HCT116 (cell line): Measurements from ENCODE around the gene ANO2. TPM values are rescaled to one million over a fixed set of nuclear protein-coding genes. Genes with fewer than 3 reads are reported as not detected.

Experiments used
- ATAC-seq: fragments of 200-7000 bp; cut with Tn5 transposase; 2 replicates; pipeline ENCODE4 v1.9.1; 2020; ENCODE audit warnings: mild to moderate bottlenecking, moderate library complexity
- BruUV-seq: library from RNA; stranded (reverse); fragments of 400-500 nt; replicated peaks from 2 replicates; lab custom pipeline; 2021; lab: Mats Ljungman, UMichigan
- CTCF ChIA-PET: fragments of 300-600 bp; sonication (Branson Sonifier 250); formaldehyde crosslinking; loops from one replicate; lab custom pipeline; 2021; ENCODE audit warnings: antibody characterized with exemption; lab: Charles Lee
- POLR2A ChIA-PET: fragments of 300-600, 350-600 bp; sonication (Branson Sonifier 250); formaldehyde crosslinking; loops from one replicate; lab custom pipeline; 2021; ENCODE audit warnings: antibody characterized with exemption; lab: Charles Lee
- RAD21 ChIA-PET, 2 experiments: fragments of 300-600 bp; sonication (Branson Sonifier 250); formaldehyde crosslinking; loops; one replicate each; lab custom pipeline; 2023; ENCODE audit warnings: low total read pairs in 2 of 2; ENCODE audit not compliant: uncharacterized antibody in 2 of 2, unreplicated experiment in 2 of 2, low non-redundant PET in 1 of 2; lab: Charles Lee
- DNase-seq: peaks from one replicate; pipeline ENCODE4 v3.0.0-alpha.2; 2010; ENCODE audit warnings: low read depth, low spot score
- H2AFZ ChIP-seq: fragments of 200-600 bp; shearing (Covaris generic), sonication (generic); 2 replicates; pipeline ENCODE4 v1.6.1; 2017; ENCODE audit warnings: low read depth, mixed run types, mixed read lengths, antibody characterized with exemption, low read length; ENCODE audit not compliant: poor library complexity, severe bottlenecking
- H3K27ac ChIP-seq: 2 replicates; pipeline ENCODE4 v1.5.1; 2012; ENCODE audit warnings: low read depth, low read length
- H3K27me3 ChIP-seq: fragments of 200-600 bp; sonication (generic); 2 replicates; pipeline ENCODE4 v1.6.1; 2016; ENCODE audit warnings: mixed run types, low read length, mixed read lengths; ENCODE audit not compliant: insufficient read depth
- H3K36me3 ChIP-seq, 2 experiments: fragments of 200-500 bp in 1 of 2; fragments of 200-600 bp in 1 of 2; sonication (Bioruptor generic) in 1 of 2; sonication (generic) in 1 of 2; 2 replicates each; pipeline versions ENCODE4 v1.5.1 to v1.6.1; 2014 to 2016; ENCODE audit warnings: low read length in 2 of 2, inconsistent platforms in 1 of 2, mixed read lengths in 1 of 2, mixed run types in 1 of 2; ENCODE audit not compliant: insufficient read depth in 2 of 2, control insufficient read depth in 1 of 2
- H3K4me1 ChIP-seq, 2 experiments: fragments of 200-600 bp in 1 of 2; sonication (generic) in 1 of 2; 2 replicates each; pipeline versions ENCODE4 v1.5.1 to v1.6.1; 2012 to 2017; ENCODE audit warnings: low read length in 2 of 2, inconsistent platforms in 1 of 2, mild to moderate bottlenecking in 1 of 2, mixed read lengths in 1 of 2, mixed run types in 1 of 2, moderate library complexity in 1 of 2; ENCODE audit not compliant: insufficient read depth in 2 of 2, control insufficient read depth in 1 of 2
- H3K4me2 ChIP-seq: fragments of 200-600 bp; sonication (generic); 2 replicates; pipeline ENCODE4 v1.6.1; 2017; ENCODE audit warnings: mixed run types, low read length, mixed read lengths
- H3K4me3 ChIP-seq, 2 experiments: fragments of 200-600 bp in 1 of 2; sonication (generic) in 1 of 2; replicated peaks in 1 of 2; 2 replicates each; pipeline ENCODE4 v1.5.1; 2011 to 2016; ENCODE audit warnings: low read length in 2 of 2, control low read depth in 1 of 2, low read depth in 1 of 2, mild to moderate bottlenecking in 1 of 2, mixed read lengths in 1 of 2, mixed run types in 1 of 2
- H3K79me2 ChIP-seq: fragments of 200-600 bp; sonication (generic); 2 replicates; pipeline ENCODE4 v1.6.1; 2017; ENCODE audit warnings: mild to moderate bottlenecking, mixed run types, low read length, moderate library complexity, mixed read lengths; ENCODE audit not compliant: insufficient read depth
- H3K9ac ChIP-seq: fragments of 200-600 bp; sonication (generic); 2 replicates; pipeline ENCODE4 v1.6.1; 2016; ENCODE audit warnings: low read length, mixed read lengths
- H3K9me2 ChIP-seq: fragments of 200-600 bp; sonication (generic), shearing (Covaris generic); 2 replicates; pipeline ENCODE4 v1.6.1; 2017; ENCODE audit warnings: mixed run types, mild to moderate bottlenecking, moderate library complexity; ENCODE audit not compliant: insufficient read depth
- H3K9me3 ChIP-seq, 2 experiments: fragments of 200-500 bp in 1 of 2; fragments of 200-600 bp in 1 of 2; sonication (Bioruptor generic) in 1 of 2; sonication (generic) in 1 of 2; 2 replicates each; pipeline ENCODE4 v1.6.1; 2014 to 2017; ENCODE audit warnings: low read length in 2 of 2, mixed read lengths in 2 of 2, inconsistent platforms in 1 of 2, low read depth in 1 of 2, mild to moderate bottlenecking in 1 of 2, mixed run types in 1 of 2, moderate library complexity in 1 of 2; ENCODE audit not compliant: control insufficient read depth in 1 of 2, insufficient read depth in 1 of 2
- H4K20me1 ChIP-seq: fragments of 200-600 bp; sonication (generic), shearing (Covaris generic); 2 replicates; pipeline ENCODE4 v1.6.1; 2017; ENCODE audit warnings: mixed run types, mild to moderate bottlenecking, moderate library complexity; ENCODE audit not compliant: insufficient read depth
- ATF3 ChIP-seq: IDR thresholded peaks from 2 replicates; pipeline ENCODE4 v1.6.1; 2012
- CBX3 ChIP-seq: IDR thresholded peaks from 2 replicates; pipeline ENCODE4 v1.6.1; 2012; ENCODE audit warnings: low read depth
- CEBPB ChIP-seq: IDR thresholded peaks from 2 replicates; pipeline ENCODE4 v1.6.1; 2012; ENCODE audit warnings: low read depth
- CTCF ChIP-seq, 3 experiments: fragments of 200-600 bp in 1 of 3; sonication (generic) in 1 of 3; IDR thresholded peaks in 2 of 3; conservative IDR thresholded peaks in 1 of 3; 2 replicates each; pipeline ENCODE4 v1.5.1; 2012 to 2017; ENCODE audit warnings: low read depth in 2 of 3, low read length in 2 of 3, antibody characterized with exemption in 1 of 3, borderline replicate concordance in 1 of 3, control low read depth in 1 of 3, mild to moderate bottlenecking in 1 of 3, mixed read lengths in 1 of 3, mixed run types in 1 of 3, moderate library complexity in 1 of 3; ENCODE audit not compliant: insufficient read depth in 1 of 3
- EGR1 ChIP-seq: IDR thresholded peaks from 2 replicates; pipeline ENCODE4 v1.6.1; 2012; ENCODE audit warnings: low read depth
- ELF1 ChIP-seq: IDR thresholded peaks from 2 replicates; pipeline ENCODE4 v1.6.1; 2012; ENCODE audit warnings: low read depth, borderline replicate concordance
- EZH2 ChIP-seq: fragments of 200-600 bp; sonication (generic); IDR thresholded peaks from 2 replicates; pipeline ENCODE4 v1.6.1; 2017; ENCODE audit warnings: antibody characterized with exemption, mixed run types
- EZH2phosphoT487 ChIP-seq: fragments of 200-600 bp; IDR thresholded peaks from 2 replicates; pipeline ENCODE4 v1.6.1; 2018; ENCODE audit warnings: antibody characterized with exemption, borderline replicate concordance
- FOSL1 ChIP-seq: IDR thresholded peaks from 2 replicates; pipeline ENCODE4 v1.6.1; 2012; ENCODE audit warnings: low read depth
- JUND ChIP-seq: IDR thresholded peaks from 2 replicates; pipeline ENCODE4 v1.6.1; 2012
- MAX ChIP-seq: IDR thresholded peaks from 2 replicates; pipeline ENCODE4 v1.6.1; 2012
- POLR2A ChIP-seq: IDR thresholded peaks from 2 replicates; pipeline ENCODE4 v1.7.0; 2011; ENCODE audit warnings: borderline replicate concordance; ENCODE audit not compliant: insufficient read depth, insufficient read length; ENCODE audit errors: extremely low read depth
- POLR2AphosphoS5 ChIP-seq: IDR thresholded peaks from 2 replicates; pipeline ENCODE4 v1.6.1; 2011; ENCODE audit warnings: mild to moderate bottlenecking, low read depth, low read length, moderate library complexity
- RAD21 ChIP-seq: IDR thresholded peaks from 2 replicates; pipeline ENCODE4 v1.6.1; 2012; ENCODE audit warnings: low read depth, mild to moderate bottlenecking
- REST ChIP-seq: IDR thresholded peaks from 2 replicates; pipeline ENCODE4 v1.6.1; 2012; ENCODE audit warnings: low read depth
- SIN3A ChIP-seq: IDR thresholded peaks from 2 replicates; pipeline ENCODE4 v1.6.1; 2012; ENCODE audit warnings: low read depth
- SP1 ChIP-seq: IDR thresholded peaks from 2 replicates; pipeline ENCODE4 v1.6.1; 2012; ENCODE audit warnings: low read depth
- YY1 ChIP-seq: IDR thresholded peaks from 2 replicates; pipeline ENCODE4 v1.6.1; 2011; ENCODE audit warnings: low read length, low read depth, moderate library complexity, mild to moderate bottlenecking; ENCODE audit not compliant: insufficient replicate concordance; ENCODE audit errors: extremely low read depth
- ZFX ChIP-seq: fragments of 450-650 bp; IDR thresholded peaks from 2 replicates; pipeline ENCODE4 v1.6.1; 2017
- ZNF274 ChIP-seq: fragments of 200-500 bp; sonication (Bioruptor generic); IDR thresholded peaks from 2 replicates; pipeline ENCODE4 v1.6.1; 2014; ENCODE audit warnings: mild to moderate bottlenecking, low read depth, low read length, inconsistent platforms
- intact Hi-C: fragments of 100-400 bp; cut with micrococcal nuclease; formaldehyde crosslinking; loops from 2 replicates; pipeline ENCODE4 v1.10.0; 2022
- total RNA-seq: library from RNA; stranded (reverse); gene quantifications from one replicate; pipeline ENCODE4 v1.2.1, GENCODE V29; 2021; ENCODE audit not compliant: unreplicated experiment

ANO2 gene
- total RNA-seq, 1 experiment from 2014 or later = not detected

- Histone ChIP-seq H2AFZ (no peak overlapping the region), H3K4me2 (no peak overlapping the region), H3K27me3 (no peaks in the 10 kb centered on the region), H3K4me1 (no peaks in the 10 kb centered on the region; a peak in 1 of 4 replicates), H3K4me3 (no peak overlapping the region), H4K20me1 (no peaks in the 10 kb centered on the region), H3K9ac (no peak overlapping the region), H3K9me3 (no peaks in the 10 kb centered on the region), H3K27ac (no peak overlapping the region), H3K79me2 (no peaks in the 10 kb centered on the region), H3K9me2 (no peaks in the 10 kb centered on the region), H3K36me3 (no peaks in the 10 kb centered on the region)
- CTCF ChIA-PET = interaction anchor here (0.7 to 2.0 kb wide), 5 partner anchors 9 to 73 kb away, joined by 3 to 7 read pairs (median 3); no protein-coding TSS in a partner anchor
- TF ChIP-seq FOSL1 (no peak), EGR1 (no peak), ELF1 (no peak), RAD21 (no peak), EZH2 (no peak), POLR2AphosphoS5 (no peak), YY1 (no peak), SIN3A (no peak), CTCF (IDR thresholded peaks at IDR 0.05 in 2 of 3, conservative IDR thresholded peaks at IDR 0.05 in 1 of 3; ENCODE audit: borderline replicate concordance in 1 of 3, insufficient read depth in 1 of 3, low read depth in 2 of 3, low read length in 2 of 3) (no peak), ATF3 (no peak), CBX3 (no peak), EZH2phosphoT487 (no peak), ZFX (no peak), SP1 (no peak), ZNF274 (no peak), MAX (no peak), JUND (no peak), CEBPB (no peak), REST (no peak), POLR2A (no peak)
- DNase-seq (no peak), ATAC-seq (peak; percentile 37)
- RAD21 ChIA-PET = no interaction called here
- intact Hi-C loops = no loop called here
- no TSS peak for BruUV-seq
- POLR2A ChIA-PET = no interaction called here
These were observed 20.1 kb upstream of the ANO2 start for GRCh38 chr12:5964913-5965900.
